Uterus (tissue), 2 donors: ENCODE data around the gene POLR1E.

Experiments used
- POLR2A ChIP-seq, 2 donors: fragments of 450-650 bp; IDR thresholded peaks; one replicate each; pipeline ENCODE4 v1.6.1; 2016; ENCODE audit warnings: antibody characterized with exemption in 2 of 2, mild to moderate bottlenecking in 1 of 2, moderate library complexity in 1 of 2
- TF ChIP-seq, protein P1 (sequence below), 4 experiments: fragments of 200-600 bp in 2 of 4; fragments of 450-650 bp in 2 of 4; sonication (generic) in 2 of 4; IDR thresholded peaks; one replicate each; pipeline ENCODE4 v1.5.1; 2016 to 2019; ENCODE audit warnings: antibody characterized with exemption in 4 of 4, mild to moderate bottlenecking in 2 of 4, moderate library complexity in 1 of 4

- TF ChIP-seq, protein P1, sequence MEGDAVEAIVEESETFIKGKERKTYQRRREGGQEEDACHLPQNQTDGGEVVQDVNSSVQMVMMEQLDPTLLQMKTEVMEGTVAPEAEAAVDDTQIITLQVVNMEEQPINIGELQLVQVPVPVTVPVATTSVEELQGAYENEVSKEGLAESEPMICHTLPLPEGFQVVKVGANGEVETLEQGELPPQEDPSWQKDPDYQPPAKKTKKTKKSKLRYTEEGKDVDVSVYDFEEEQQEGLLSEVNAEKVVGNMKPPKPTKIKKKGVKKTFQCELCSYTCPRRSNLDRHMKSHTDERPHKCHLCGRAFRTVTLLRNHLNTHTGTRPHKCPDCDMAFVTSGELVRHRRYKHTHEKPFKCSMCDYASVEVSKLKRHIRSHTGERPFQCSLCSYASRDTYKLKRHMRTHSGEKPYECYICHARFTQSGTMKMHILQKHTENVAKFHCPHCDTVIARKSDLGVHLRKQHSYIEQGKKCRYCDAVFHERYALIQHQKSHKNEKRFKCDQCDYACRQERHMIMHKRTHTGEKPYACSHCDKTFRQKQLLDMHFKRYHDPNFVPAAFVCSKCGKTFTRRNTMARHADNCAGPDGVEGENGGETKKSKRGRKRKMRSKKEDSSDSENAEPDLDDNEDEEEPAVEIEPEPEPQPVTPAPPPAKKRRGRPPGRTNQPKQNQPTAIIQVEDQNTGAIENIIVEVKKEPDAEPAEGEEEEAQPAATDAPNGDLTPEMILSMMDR (IDR thresholded peaks at IDR 0.05), result no peak
- TF ChIP-seq POLR2A (IDR thresholded peaks at IDR 0.05), result no peak
These were observed 5.0 kb upstream of the POLR1E start for GRCh38 chr9:37480759-37481158.
